8988T (cell line): ENCODE measurements around the gene SND1.

Experiments used
- DNase-seq: peaks from one replicate; pipeline ENCODE4 v3.0.0; 2011

The SND1 gene

DNA sequence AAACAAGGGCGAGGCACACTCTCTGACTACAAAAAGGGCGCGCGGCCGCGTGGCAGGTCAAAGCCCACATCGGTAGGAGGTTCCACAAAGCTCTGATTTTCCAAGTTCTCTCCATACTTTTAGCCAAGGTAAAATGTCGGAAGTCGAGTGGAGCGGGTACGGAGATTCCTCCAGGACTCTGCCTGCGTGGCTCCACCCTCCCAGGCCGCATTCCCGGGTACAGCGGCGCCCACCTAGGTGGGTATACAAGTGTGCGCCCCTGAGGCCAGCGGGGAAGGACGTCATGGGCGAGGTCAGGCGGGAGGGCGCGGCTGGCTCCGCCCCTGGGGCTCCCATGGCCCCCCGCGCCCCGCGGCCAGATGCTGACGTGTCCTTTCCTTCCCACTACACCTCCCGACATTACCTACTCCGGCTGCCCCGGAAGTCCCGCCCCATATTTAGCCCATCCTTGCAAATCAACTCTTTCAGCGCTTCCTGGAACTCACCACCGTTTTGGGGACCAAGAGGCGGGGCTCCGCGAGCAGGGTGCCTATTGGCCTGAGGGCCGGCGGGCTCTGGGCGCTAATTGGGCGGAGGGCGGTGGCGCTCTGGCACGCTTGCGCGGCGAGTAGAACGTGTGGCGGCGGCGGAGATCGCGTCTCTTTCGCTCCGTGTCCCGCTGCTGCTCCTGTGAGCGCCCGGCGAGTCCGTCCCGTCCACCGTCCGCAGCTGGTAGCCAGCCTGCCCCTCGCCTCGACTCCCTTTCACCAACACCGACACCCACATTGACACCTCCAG, at the start of gene SND1:
TSS of gene SND1 (plus strand) at position 639 of the 777 bp plus-strand sequence. CDS start 180 bp downstream, outside the sequence.
- peak; percentile 76 for DNase-seq

GRCh38 chr7:127608446-127608845, 43.5 kb upstream of the SND1 start:
- no peak for DNase-seq

GRCh38 chr7:127609297-127609696, 42.7 kb upstream of the SND1 start:
- DNase-seq: no peak

DNA sequence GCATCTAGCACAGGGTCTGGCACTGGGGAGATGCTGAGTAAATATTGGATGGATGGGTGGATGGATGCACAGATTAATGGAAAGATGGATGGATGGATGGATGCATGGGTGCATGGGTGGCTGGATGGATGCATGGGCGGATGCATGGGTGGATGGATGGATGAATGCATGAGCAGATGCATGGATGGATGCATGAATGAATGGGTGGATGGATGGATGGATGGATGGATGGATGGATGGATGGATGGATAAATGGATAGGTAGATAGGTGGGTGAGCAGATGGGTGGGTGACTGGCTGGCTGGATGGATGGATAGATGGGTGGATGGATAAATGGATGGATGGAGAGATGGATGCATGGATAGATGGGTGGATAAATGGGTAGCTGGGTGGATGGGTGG, 39.7 kb upstream of the SND1 start:
- no peak for DNase-seq

- DNase-seq: no peak
These were observed 35.3 kb upstream of the SND1 start for GRCh38 chr7:127616724-127617123.

- no peak for DNase-seq
These were observed 34.0 kb upstream of the SND1 start, which contains the start of gene PAX4 for GRCh38 chr7:127618042-127618441. Gene PAX4, minus strand, starts transcription at chr7:127618142. Its CDS starts 2,214 bp downstream, at chr7:127615928.

DNA sequence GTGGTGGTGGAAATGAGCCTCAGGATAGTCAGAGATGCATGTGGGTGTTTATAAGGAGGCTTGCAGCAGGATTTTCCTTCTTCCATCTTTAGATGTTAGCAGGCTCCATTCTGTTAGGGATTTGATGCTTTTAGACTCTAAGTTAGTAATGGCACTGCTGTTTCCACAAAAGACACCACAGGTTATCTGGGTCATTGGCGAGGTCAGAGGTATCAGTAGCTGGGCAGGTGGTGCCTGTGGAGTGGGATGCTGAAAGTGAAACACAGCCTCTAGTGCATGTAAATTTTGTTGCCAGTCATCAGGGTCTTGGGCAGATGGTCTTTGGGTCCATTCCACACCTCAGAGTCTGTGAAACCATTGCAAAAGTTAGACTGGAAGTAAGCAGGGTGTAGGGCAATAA, 33.2 kb upstream of the SND1 start:
- DNase-seq: no peak

DNA sequence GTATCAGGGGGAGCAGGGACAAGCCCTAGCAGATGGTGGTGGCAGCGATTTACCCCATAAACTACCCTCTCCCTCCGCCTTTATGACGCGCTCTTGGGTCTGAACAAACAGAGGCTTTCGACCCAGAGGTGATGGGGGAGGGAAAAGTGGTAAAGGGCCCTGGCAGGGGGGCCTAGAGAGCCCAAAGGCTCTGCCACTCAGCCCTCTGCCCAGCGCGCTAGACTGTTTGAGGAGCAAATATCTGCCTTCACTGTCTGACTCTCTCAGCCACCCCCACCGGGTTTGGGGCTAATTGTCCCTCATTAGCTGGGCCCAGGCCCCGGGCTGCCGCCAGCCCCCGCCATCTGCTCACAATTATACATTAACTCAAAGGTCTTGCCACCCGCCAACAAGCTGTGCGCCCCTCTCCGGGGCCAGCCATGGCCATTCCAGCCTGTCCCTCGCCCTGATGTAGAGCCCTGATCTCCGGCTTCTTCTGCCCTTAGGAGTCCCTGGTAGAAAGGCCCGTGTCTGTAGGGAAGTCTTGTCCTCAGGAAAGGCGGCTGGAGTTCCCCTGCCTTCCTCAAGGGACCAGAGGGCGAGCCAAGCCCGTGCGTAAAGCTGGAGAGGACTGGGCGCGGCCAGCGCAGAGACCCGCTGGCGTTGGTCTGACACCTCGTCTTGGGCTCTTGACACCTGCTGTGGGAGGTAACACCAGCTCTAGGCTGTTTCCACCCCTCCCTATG, 32.2 kb upstream of the SND1 start:
- DNase-seq: no peak

DNA sequence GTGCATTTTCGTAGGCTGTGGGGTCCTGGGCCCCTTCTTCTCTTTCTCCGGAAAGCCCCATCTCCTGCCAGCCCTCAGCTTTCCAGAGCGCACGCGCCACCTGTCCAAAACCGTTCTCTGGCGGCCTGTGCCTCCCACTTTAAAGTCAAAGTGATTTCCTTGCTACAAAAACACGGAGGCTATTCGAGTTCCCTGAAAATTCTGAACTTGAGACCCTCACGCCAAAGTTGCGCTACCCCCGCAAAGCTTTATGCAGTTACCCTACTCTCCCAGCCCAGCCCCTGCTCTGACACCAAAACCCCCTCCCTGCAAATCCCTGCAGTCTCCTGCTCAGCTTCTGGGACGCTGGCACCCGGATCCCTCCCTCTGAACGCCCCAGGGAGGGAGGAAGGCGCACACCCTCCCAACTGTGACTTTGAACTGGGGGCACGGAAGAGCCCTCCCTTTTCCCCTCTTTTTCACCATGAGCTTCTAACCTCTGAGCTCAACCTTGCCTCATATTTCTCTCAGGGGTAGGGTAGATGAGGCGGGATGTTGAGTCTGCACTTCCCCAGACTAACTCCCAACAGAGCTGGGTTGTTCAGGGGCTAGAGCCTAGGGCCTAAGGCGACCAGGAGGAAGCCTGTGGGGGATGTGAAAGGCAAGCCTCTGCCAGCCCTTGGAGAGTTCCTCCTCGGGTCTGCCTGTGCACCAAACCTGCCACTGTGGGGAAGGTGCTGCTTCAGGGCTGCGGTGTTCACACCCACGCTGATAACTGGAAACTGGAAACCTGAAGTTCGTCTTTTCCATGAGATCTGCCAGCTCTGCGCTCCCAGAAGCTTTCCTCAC, 31.4 kb upstream of the SND1 start:
- no peak for DNase-seq

- no peak for DNase-seq
These were observed 26.7 kb upstream of the SND1 start for GRCh38 chr7:127625331-127625730.

- DNase-seq: no peak
These were observed 23.5 kb upstream of the SND1 start for GRCh38 chr7:127628445-127628844.

- DNase-seq: peak; percentile 34
These were observed 22.6 kb upstream of the SND1 start for GRCh38 chr7:127629268-127629854.

DNA sequence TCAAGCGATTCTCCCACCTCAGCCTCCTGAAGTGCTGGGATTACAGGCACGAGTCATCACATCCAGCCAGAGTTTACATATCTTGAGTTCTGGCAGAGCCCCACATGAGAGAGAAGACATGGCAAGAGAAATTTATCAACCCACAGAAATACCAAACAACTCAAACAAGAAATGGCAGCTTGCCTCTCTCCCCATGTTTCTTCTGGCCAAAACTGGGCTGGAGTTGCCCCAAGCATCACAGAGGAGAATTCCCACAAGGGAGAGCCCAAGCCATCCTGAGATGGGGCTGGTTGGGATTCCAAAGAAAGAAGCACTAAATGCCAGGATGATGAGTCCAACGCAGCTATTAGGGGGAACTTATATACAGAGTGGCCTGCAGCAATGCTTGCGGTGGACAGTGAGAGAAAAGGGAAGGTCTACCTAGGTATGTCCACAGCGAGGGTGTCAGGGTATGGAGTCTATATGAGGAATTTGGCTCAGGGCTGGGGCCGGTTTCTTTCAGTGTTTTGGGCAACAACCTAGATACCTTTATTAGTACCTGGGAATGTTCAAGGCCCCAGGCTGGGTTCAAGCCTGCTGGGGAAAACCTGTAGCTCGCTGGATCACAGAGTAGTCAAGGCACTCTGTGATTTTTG, 19.6 kb upstream of the SND1 start:
- DNase-seq: no peak

DNA sequence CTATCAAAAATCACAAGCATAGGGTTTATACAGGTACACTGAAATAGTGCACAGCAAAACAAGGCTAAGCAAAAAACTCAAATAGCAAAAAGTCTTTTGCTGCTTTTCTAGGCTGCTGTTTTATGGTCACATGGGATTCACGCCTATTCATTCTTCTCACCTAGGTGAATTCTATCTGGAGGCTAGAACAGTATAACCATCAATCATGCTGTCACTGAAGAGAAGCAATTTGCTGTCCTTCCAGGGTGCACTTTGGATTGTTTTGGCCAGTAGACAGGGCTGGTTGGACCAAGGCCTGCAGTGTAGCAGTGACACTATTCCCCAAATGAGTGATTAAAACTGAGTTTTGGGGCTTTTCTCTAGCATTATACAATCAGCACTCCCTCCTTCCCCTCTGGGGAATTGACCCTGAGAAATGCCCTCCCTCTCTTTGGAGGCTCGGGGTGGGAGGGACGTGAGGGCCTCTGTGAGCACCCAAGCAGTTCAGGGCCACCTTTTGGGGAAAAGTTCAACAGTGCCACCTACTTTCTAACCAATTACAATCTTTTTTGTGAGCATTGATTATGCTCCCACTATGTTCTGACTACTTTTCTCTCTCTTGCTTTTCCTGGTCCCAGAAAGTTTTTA, 16.2 kb upstream of the SND1 start:
- no peak for DNase-seq

- DNase-seq: no peak
These were observed 13.8 kb upstream of the SND1 start for GRCh38 chr7:127638197-127638596.

- no peak for DNase-seq
These were observed 7.5 kb upstream of the SND1 start for GRCh38 chr7:127644484-127644883.

GRCh38 chr7:127647636-127648035, 4.4 kb upstream of the SND1 start:
- no peak for DNase-seq

DNA sequence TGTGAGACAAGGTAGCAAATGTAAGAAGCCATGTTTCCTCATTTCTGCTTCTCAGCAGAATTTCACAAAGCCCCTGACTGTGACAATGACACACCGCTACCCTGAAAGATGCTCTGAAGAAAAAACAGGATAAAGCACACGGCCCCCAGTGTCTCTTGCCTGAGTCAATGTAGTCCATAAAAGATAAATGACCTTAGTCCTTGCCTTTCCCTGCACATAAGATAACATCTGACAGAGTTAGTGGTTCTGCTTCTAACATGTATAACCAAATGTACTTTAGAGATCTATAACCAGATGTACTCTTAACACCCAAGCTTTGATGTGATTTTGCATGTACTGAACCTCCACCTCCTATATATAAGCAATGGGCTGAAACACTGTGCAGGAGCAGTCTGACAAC, 3.0 kb upstream of the SND1 start:
- DNase-seq: no peak

- no peak for DNase-seq
These were observed 993 bp upstream of the SND1 start for GRCh38 chr7:127650847-127651555.

DNA sequence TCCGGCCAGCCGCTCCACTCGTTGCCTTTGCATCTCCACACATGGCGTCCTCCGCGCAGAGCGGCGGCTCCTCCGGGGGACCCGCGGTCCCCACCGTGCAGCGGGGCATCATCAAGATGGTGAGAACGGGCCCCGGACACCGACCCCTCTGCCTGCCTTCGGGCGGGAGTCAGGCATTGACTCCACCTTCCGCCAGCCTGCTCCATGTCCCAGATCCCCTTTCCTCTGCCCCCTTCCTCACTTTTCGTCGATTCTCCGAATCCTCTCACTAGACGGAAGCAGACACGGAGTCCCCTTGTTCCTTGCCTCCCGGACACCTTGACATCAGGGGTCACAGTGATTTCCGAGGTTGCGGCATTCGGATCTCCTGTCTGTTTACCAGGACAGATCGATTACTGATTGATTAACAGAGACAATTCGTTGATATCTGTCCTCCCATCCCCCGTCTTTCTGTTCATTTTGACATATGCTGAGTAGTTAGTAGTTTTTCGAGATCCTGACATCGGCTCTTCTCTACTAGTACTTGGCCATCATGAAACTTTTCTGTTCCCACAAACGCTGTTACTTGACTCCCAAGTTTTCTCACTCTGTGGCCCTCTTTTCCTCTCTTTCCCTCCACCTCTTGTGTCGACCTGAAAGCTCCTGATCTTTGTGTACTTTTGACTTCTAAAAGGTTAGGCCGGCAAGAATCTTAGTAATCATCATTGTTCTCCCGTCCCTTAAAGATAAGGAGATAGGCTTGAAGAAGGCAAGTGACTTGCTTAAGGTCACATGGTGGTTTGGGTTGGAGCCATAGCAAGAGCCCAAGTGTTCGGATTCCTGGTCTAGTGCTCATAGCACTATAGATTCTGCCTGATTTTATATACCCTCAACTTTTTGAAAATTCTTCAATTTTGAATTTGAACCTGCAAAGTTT, 597 bp downstream of the SND1 start:
- DNase-seq: no peak
